HepG2 (cell line): Measurements from ENCODE around the gene SUPT6H. TPM values are rescaled to one million over a fixed set of nuclear protein-coding genes. Genes with fewer than 3 reads are reported as not detected.

ENCODE experiments used
- BORCS8-MEF2B ChIP-seq: sonication (generic); formaldehyde crosslinking; IDR thresholded peaks from 2 replicates; pipeline ENCODE4 v1.8.0; 2022; ENCODE audit warnings: mild to moderate bottlenecking, missing genetic modification reagents
- DR1 ChIP-seq: sonication (generic); formaldehyde crosslinking; IDR thresholded peaks from 2 replicates; pipeline ENCODE4 v1.8.0; 2021; ENCODE audit warnings: mild to moderate bottlenecking, missing genetic modification reagents, inconsistent platforms
- ELF3 ChIP-seq: IDR thresholded peaks from 2 replicates; pipeline ENCODE4 v1.6.1; 2016; ENCODE audit warnings: missing genetic modification reagents, missing compliant biosample characterization
- FOXA1 ChIP-seq, 2 experiments: fragments of 450-650 bp in 1 of 2; sonication (generic) in 1 of 2; formaldehyde crosslinking in 1 of 2; IDR thresholded peaks; 2 replicates each; pipeline versions ENCODE4 v1.4.0 to v1.6.1; 2016 to 2020; ENCODE audit warnings: missing genetic modification reagents in 1 of 2
- FOXA3 ChIP-seq: IDR thresholded peaks from 2 replicates; pipeline ENCODE4 v1.6.1; 2016; ENCODE audit warnings: missing genetic modification reagents, missing compliant biosample characterization
- GZF1 ChIP-seq: sonication (generic); formaldehyde crosslinking; IDR thresholded peaks from 2 replicates; pipeline ENCODE4 v1.5.1; 2020; ENCODE audit warnings: mild to moderate bottlenecking, missing genetic modification reagents
- HNF4G ChIP-seq, 2 experiments: sonication (generic) in 1 of 2; formaldehyde crosslinking in 1 of 2; IDR thresholded peaks; 2 replicates each; pipeline versions ENCODE4 v1.4.0 to v1.6.1; 2011 to 2020; ENCODE audit warnings: borderline replicate concordance in 2 of 2, low read depth in 2 of 2, mild to moderate bottlenecking in 2 of 2, low read length in 1 of 2, missing genetic modification reagents in 1 of 2, moderate library complexity in 1 of 2
- KDM5B ChIP-seq: sonication (generic); formaldehyde crosslinking; IDR thresholded peaks from 2 replicates; pipeline ENCODE4 v1.4.0; 2020; ENCODE audit warnings: missing genetic modification reagents, mild to moderate bottlenecking, borderline replicate concordance
- MATR3 ChIP-seq: sonication (generic); formaldehyde crosslinking; IDR thresholded peaks from 2 replicates; pipeline ENCODE4 v1.4.0; 2020; ENCODE audit warnings: missing genetic modification reagents
- MIER3 ChIP-seq: IDR thresholded peaks from 2 replicates; pipeline ENCODE4 v1.6.1; 2016; ENCODE audit warnings: missing compliant biosample characterization, borderline replicate concordance
- RAD51 ChIP-seq: fragments of 450-650 bp; IDR thresholded peaks from 2 replicates; pipeline ENCODE4 v1.6.1; 2016; ENCODE audit warnings: borderline replicate concordance
- RBM22 ChIP-seq: fragments of 200-400 bp; formaldehyde crosslinking; optimal IDR thresholded peaks from 2 replicates; pipeline ENCODE3; 2017; ENCODE audit warnings: mild to moderate bottlenecking, low read length, moderate library complexity
- RXRA ChIP-seq: sonication (generic); formaldehyde crosslinking; IDR thresholded peaks from 2 replicates; pipeline ENCODE4 v1.5.1; 2020; ENCODE audit warnings: missing genetic modification reagents
- SIX4 ChIP-seq: sonication (generic); formaldehyde crosslinking; IDR thresholded peaks from 2 replicates; pipeline ENCODE4 v1.4.0; 2020; ENCODE audit warnings: missing genetic modification reagents
- ZNF331 ChIP-seq: sonication (generic); formaldehyde crosslinking; IDR thresholded peaks from 2 replicates; pipeline ENCODE4 v1.4.0; 2020; ENCODE audit warnings: missing genetic modification reagents
- ZNF33B ChIP-seq: sonication (generic); formaldehyde crosslinking; IDR thresholded peaks from 2 replicates; pipeline ENCODE4 v1.5.1; 2020; ENCODE audit warnings: mild to moderate bottlenecking, missing genetic modification reagents
- ZNF616 ChIP-seq: sonication (generic); formaldehyde crosslinking; IDR thresholded peaks from 2 replicates; pipeline ENCODE4 v1.5.0; 2020; ENCODE audit warnings: low read depth, mild to moderate bottlenecking, missing genetic modification reagents
- ZNF740 ChIP-seq: sonication (generic); formaldehyde crosslinking; IDR thresholded peaks from 2 replicates; pipeline ENCODE4 v1.4.0; 2020; ENCODE audit warnings: missing genetic modification reagents
- polyA plus RNA-seq, 8 experiments: library from polyadenylated mRNA; depleted of rRNA in 3 of 8; stranded (reverse) in 7 of 8; unstranded in 1 of 8; fragments of >200 nt; fragmentation: Illumina TruSeq in 4 of 8; extraction: Trizol in 4 of 8; gene quantifications; 2 replicates each; pipeline versions ENCODE4 v1.2.1 to v1.2.3, GENCODE V29; 2011 to 2016; ENCODE audit warnings: low read depth in 4 of 8, missing spikeins in 1 of 8, mixed read lengths in 1 of 8; ENCODE audit not compliant: insufficient read depth in 1 of 8
- total RNA-seq, 5 experiments: library from RNA; depleted of rRNA; stranded (reverse); fragments of >200 nt; fragmentation: Illumina TruSeq; extraction: Trizol; gene quantifications; 2 replicates each; pipeline ENCODE4 v1.2.3, GENCODE V29; 2016; ENCODE audit warnings: low read depth in 1 of 5
- TF ChIP-seq, protein P1 (sequence below): IDR thresholded peaks from 2 replicates; pipeline ENCODE4 v1.6.1; 2016; ENCODE audit warnings: control low read depth
- TF ChIP-seq, protein P2 (sequence below): sonication (generic); formaldehyde crosslinking; IDR thresholded peaks from 2 replicates; pipeline ENCODE4 v1.4.0; 2020; ENCODE audit warnings: missing genetic modification reagents

Gene SUPT6H
- total and polyA plus RNA-seq, 2 of the 13 experiments (the other 11 are each of a cell fraction or from before 2014, with no cell fraction given), result 32.7 to 39.9 TPM

- TF ChIP-seq BORCS8-MEF2B (CRISPR knock-in tag), result peak; percentile 66
- peak; percentile 86; the same call in 1 of the 2 replicates for TF ChIP-seq ELF3 (CRISPR knock-in tag)
- no peak for TF ChIP-seq ZNF616 (CRISPR knock-in tag)
- 0 out of 2 replicates have a peak, but pooled peaks have one; percentile 63 for TF ChIP-seq ZNF33B
- TF ChIP-seq HNF4G (IDR thresholded peaks at IDR 0.05; ENCODE audit: borderline replicate concordance, low read depth, low read length), result peak; percentile 95
- peak; percentile 99 for TF ChIP-seq HNF4G (CRISPR knock-in tag; IDR thresholded peaks at IDR 0.05; ENCODE audit: borderline replicate concordance, low read depth)
- TF ChIP-seq, protein P1, sequence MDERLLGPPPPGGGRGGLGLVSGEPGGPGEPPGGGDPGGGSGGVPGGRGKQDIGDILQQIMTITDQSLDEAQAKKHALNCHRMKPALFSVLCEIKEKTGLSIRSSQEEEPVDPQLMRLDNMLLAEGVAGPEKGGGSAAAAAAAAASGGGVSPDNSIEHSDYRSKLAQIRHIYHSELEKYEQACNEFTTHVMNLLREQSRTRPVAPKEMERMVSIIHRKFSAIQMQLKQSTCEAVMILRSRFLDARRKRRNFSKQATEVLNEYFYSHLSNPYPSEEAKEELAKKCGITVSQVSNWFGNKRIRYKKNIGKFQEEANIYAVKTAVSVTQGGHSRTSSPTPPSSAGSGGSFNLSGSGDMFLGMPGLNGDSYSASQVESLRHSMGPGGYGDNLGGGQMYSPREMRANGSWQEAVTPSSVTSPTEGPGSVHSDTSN, result no peak
- no peak for TF ChIP-seq MATR3 (CRISPR knock-in tag)
- TF ChIP-seq FOXA3 (CRISPR knock-in tag), result peak; percentile 80
- 0 out of 2 replicates have a peak, but pooled peaks have one; percentile 41 for TF ChIP-seq GZF1 (CRISPR knock-in tag)
- no peak for TF ChIP-seq FOXA1 (IDR thresholded peaks at IDR 0.05)
- TF ChIP-seq FOXA1 (CRISPR knock-in tag; IDR thresholded peaks at IDR 0.05), result 0 out of 2 replicates have a peak, but pooled peaks have one; percentile 24
- peak; percentile 86 for TF ChIP-seq ZNF331 (CRISPR knock-in tag)
- TF ChIP-seq RBM22, result peak; percentile 72
- TF ChIP-seq KDM5B, result peak; percentile 43; the same call in 1 of the 2 replicates
- peak; percentile 91 for TF ChIP-seq DR1 (CRISPR knock-in tag)
- peak; percentile 72 for TF ChIP-seq SIX4 (CRISPR knock-in tag)
- no peak for TF ChIP-seq RAD51
- peak; percentile 71 for TF ChIP-seq RXRA (CRISPR knock-in tag)
- TF ChIP-seq, protein P2, sequence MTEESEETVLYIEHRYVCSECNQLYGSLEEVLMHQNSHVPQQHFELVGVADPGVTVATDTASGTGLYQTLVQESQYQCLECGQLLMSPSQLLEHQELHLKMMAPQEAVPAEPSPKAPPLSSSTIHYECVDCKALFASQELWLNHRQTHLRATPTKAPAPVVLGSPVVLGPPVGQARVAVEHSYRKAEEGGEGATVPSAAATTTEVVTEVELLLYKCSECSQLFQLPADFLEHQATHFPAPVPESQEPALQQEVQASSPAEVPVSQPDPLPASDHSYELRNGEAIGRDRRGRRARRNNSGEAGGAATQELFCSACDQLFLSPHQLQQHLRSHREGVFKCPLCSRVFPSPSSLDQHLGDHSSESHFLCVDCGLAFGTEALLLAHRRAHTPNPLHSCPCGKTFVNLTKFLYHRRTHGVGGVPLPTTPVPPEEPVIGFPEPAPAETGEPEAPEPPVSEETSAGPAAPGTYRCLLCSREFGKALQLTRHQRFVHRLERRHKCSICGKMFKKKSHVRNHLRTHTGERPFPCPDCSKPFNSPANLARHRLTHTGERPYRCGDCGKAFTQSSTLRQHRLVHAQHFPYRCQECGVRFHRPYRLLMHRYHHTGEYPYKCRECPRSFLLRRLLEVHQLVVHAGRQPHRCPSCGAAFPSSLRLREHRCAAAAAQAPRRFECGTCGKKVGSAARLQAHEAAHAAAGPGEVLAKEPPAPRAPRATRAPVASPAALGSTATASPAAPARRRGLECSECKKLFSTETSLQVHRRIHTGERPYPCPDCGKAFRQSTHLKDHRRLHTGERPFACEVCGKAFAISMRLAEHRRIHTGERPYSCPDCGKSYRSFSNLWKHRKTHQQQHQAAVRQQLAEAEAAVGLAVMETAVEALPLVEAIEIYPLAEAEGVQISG (CRISPR knock-in tag), result peak; percentile 69
- TF ChIP-seq ZNF740 (CRISPR knock-in tag), result peak; percentile 45; the same call in 1 of the 2 replicates
- peak; percentile 78; the same call in 1 of the 2 replicates for TF ChIP-seq MIER3 (CRISPR knock-in tag)
Observed at GRCh38 chr17:28698253-28698941, 36.4 kb downstream of the SUPT6H start (continued).
